HEK293 (cell line): ENCODE results near the gene UQCC3.

Experiments used
- GLIS1 ChIP-seq: fragments of 450-650 bp; formaldehyde crosslinking; IDR thresholded peaks from 2 replicates; pipeline ENCODE4 v1.5.1; 2016; ENCODE audit warnings: missing biosample characterization, missing genetic modification characterization
- REPIN1 ChIP-seq: fragments of 450-650 bp; formaldehyde crosslinking; IDR thresholded peaks from 2 replicates; pipeline ENCODE4 v1.5.1; 2017; ENCODE audit warnings: missing biosample characterization, missing genetic modification characterization, low read depth
- SP3 ChIP-seq: fragments of 450-650 bp; formaldehyde crosslinking; IDR thresholded peaks from 2 replicates; pipeline ENCODE4 v1.5.1; 2016; ENCODE audit warnings: missing biosample characterization, missing genetic modification characterization
- TRIM28 ChIP-seq: IDR thresholded peaks from 2 replicates; pipeline ENCODE4 v1.6.1; 2011; ENCODE audit warnings: low read length, control low read depth, borderline replicate concordance
- WT1 ChIP-seq: fragments of 450-650 bp; formaldehyde crosslinking; IDR thresholded peaks from 2 replicates; pipeline ENCODE4 v1.5.1; 2016; ENCODE audit warnings: missing biosample characterization, missing genetic modification characterization
- YY1 ChIP-seq: fragments of 450-650 bp; formaldehyde crosslinking; IDR thresholded peaks from 2 replicates; pipeline ENCODE4 v1.5.1; 2018; ENCODE audit warnings: missing biosample characterization, missing genetic modification characterization
- ZBTB10 ChIP-seq: fragments of 450-650 bp; formaldehyde crosslinking; IDR thresholded peaks from 2 replicates; pipeline ENCODE4 v1.5.1; 2016; ENCODE audit warnings: missing biosample characterization, missing genetic modification characterization
- ZBTB8A ChIP-seq: fragments of 450-650 bp; formaldehyde crosslinking; IDR thresholded peaks from 2 replicates; pipeline ENCODE4 v1.5.1; 2016; ENCODE audit warnings: missing biosample characterization, missing genetic modification characterization
- ZEB2 ChIP-seq: fragments of 450-650 bp; formaldehyde crosslinking; IDR thresholded peaks from 2 replicates; pipeline ENCODE4 v1.5.1; 2016; ENCODE audit warnings: missing biosample characterization, missing genetic modification characterization
- ZFHX2 ChIP-seq: fragments of 450-650 bp; formaldehyde crosslinking; conservative IDR thresholded peaks from 2 replicates; pipeline ENCODE4 v1.5.1; 2016; ENCODE audit warnings: missing biosample characterization, missing genetic modification characterization
- ZFP69B ChIP-seq: fragments of 450-650 bp; formaldehyde crosslinking; IDR thresholded peaks from 2 replicates; pipeline ENCODE4 v1.5.1; 2016; ENCODE audit warnings: missing biosample characterization, missing genetic modification characterization
- ZNF146 ChIP-seq: fragments of 450-650 bp; formaldehyde crosslinking; IDR thresholded peaks from 2 replicates; pipeline ENCODE4 v1.5.1; 2016; ENCODE audit warnings: missing biosample characterization, missing genetic modification characterization
- ZNF16 ChIP-seq: fragments of 450-650 bp; formaldehyde crosslinking; IDR thresholded peaks from 2 replicates; pipeline ENCODE4 v1.5.1; 2016; ENCODE audit warnings: low read depth, missing biosample characterization, missing genetic modification characterization
- ZNF19 ChIP-seq: fragments of 450-650 bp; formaldehyde crosslinking; IDR thresholded peaks from 2 replicates; pipeline ENCODE4; 2016; ENCODE audit warnings: missing biosample characterization, missing genetic modification characterization, low read depth
- ZNF23 ChIP-seq: fragments of 450-650 bp; formaldehyde crosslinking; IDR thresholded peaks from 2 replicates; pipeline ENCODE4 v1.5.1; 2016; ENCODE audit warnings: missing biosample characterization, missing genetic modification characterization, borderline replicate concordance
- ZNF239 ChIP-seq: fragments of 450-650 bp; formaldehyde crosslinking; IDR thresholded peaks from 2 replicates; pipeline ENCODE4 v1.5.1; 2016; ENCODE audit warnings: missing biosample characterization, missing genetic modification characterization
- ZNF248 ChIP-seq: fragments of 450-650 bp; formaldehyde crosslinking; IDR thresholded peaks from 2 replicates; pipeline ENCODE4 v1.5.1; 2017; ENCODE audit warnings: missing biosample characterization, missing genetic modification characterization
- ZNF26 ChIP-seq: fragments of 450-650 bp; formaldehyde crosslinking; IDR thresholded peaks from 2 replicates; pipeline ENCODE4 v1.5.1; 2016; ENCODE audit warnings: missing biosample characterization, missing genetic modification characterization
- ZNF311 ChIP-seq: fragments of 450-650 bp; formaldehyde crosslinking; IDR thresholded peaks from 2 replicates; pipeline ENCODE4 v1.5.1; 2017; ENCODE audit warnings: missing biosample characterization, missing genetic modification characterization, borderline replicate concordance
- ZNF366 ChIP-seq: fragments of 450-650 bp; formaldehyde crosslinking; conservative IDR thresholded peaks from 2 replicates; pipeline ENCODE4 v1.5.1; 2016; ENCODE audit warnings: missing biosample characterization, missing genetic modification characterization
- ZNF398 ChIP-seq: fragments of 450-650 bp; formaldehyde crosslinking; IDR thresholded peaks from 2 replicates; pipeline ENCODE4 v1.5.1; 2017; ENCODE audit warnings: missing biosample characterization, missing genetic modification characterization
- ZNF423 ChIP-seq: fragments of 450-650 bp; formaldehyde crosslinking; IDR thresholded peaks from 2 replicates; pipeline ENCODE4 v1.5.1; 2016; ENCODE audit warnings: missing biosample characterization, missing genetic modification characterization
- ZNF510 ChIP-seq: fragments of 450-650 bp; formaldehyde crosslinking; IDR thresholded peaks from 2 replicates; pipeline ENCODE4 v1.5.1; 2018; ENCODE audit warnings: mild to moderate bottlenecking, missing genetic modification characterization, missing biosample characterization; ENCODE audit not compliant: insufficient replicate concordance
- ZNF521 ChIP-seq: fragments of 450-650 bp; formaldehyde crosslinking; IDR thresholded peaks from 2 replicates; pipeline ENCODE4 v1.5.1; 2017; ENCODE audit warnings: missing biosample characterization, mild to moderate bottlenecking, missing genetic modification characterization
- ZNF571 ChIP-seq: fragments of 450-650 bp; formaldehyde crosslinking; IDR thresholded peaks from 2 replicates; pipeline ENCODE4 v1.5.0; 2017; ENCODE audit warnings: missing biosample characterization, missing genetic modification characterization
- ZNF626 ChIP-seq: fragments of 450-650 bp; sonication (Bioruptor Pico); formaldehyde crosslinking; IDR thresholded peaks from 2 replicates; pipeline ENCODE4 v1.5.1; 2018; ENCODE audit warnings: missing biosample characterization, missing genetic modification characterization, inconsistent platforms
- ZNF692 ChIP-seq: fragments of 450-650 bp; formaldehyde crosslinking; IDR thresholded peaks from 2 replicates; pipeline ENCODE4 v1.5.1; 2016; ENCODE audit warnings: missing biosample characterization, missing genetic modification characterization
- ZNF701 ChIP-seq: fragments of 450-650 bp; formaldehyde crosslinking; IDR thresholded peaks from 2 replicates; pipeline ENCODE4 v1.5.1; 2016; ENCODE audit warnings: missing biosample characterization, missing genetic modification characterization
- ZNF76 ChIP-seq: fragments of 450-650 bp; formaldehyde crosslinking; IDR thresholded peaks from 2 replicates; pipeline ENCODE4; 2016; ENCODE audit warnings: low read depth, missing biosample characterization, missing genetic modification characterization, borderline replicate concordance
- ZNF830 ChIP-seq: fragments of 450-650 bp; IDR thresholded peaks from 2 replicates; pipeline ENCODE4 v1.5.0; 2018; ENCODE audit warnings: missing biosample characterization, missing genetic modification characterization, low read depth, mild to moderate bottlenecking, moderate library complexity
- ZNF837 ChIP-seq: fragments of 450-650 bp; formaldehyde crosslinking; IDR thresholded peaks from 2 replicates; pipeline ENCODE4 v1.5.1; 2016; ENCODE audit warnings: missing biosample characterization, missing genetic modification characterization
- ZSCAN16 ChIP-seq: fragments of 450-650 bp; formaldehyde crosslinking; IDR thresholded peaks from 2 replicates; pipeline ENCODE4 v1.5.1; 2016; ENCODE audit warnings: missing biosample characterization, missing genetic modification characterization
- ZSCAN4 ChIP-seq: fragments of 450-650 bp; formaldehyde crosslinking; IDR thresholded peaks from 2 replicates; pipeline ENCODE4 v1.5.1; 2017; ENCODE audit warnings: missing biosample characterization, missing genetic modification characterization

The UQCC3 gene

GRCh38 chr11:62689421-62690183 lies 18.1 kb downstream of the UQCC3 start, which contains the start of gene LRRN4CL (continued):
- TF ChIP-seq ZNF398 (tag by site-specific recombination) (peak; percentile 65), ZNF701 (no peak), YY1 (tag by site-specific recombination) (no peak), ZNF571 (no peak), ZBTB8A (tag by site-specific recombination) (no peak), REPIN1 (tag by site-specific recombination) (no peak), ZNF830 (tag by site-specific recombination) (no peak), ZNF16 (tag by site-specific recombination) (no peak), ZNF26 (tag by site-specific recombination) (no peak), TRIM28 (no peak), ZFP69B (tag by site-specific recombination) (0 out of 2 replicates have a peak, but pooled peaks have one; percentile 15), ZSCAN4 (tag by site-specific recombination) (no peak), ZNF626 (no peak), ZNF311 (no peak), GLIS1 (tag by site-specific recombination) (peak; percentile 28; the same call in 1 of the 2 replicates), ZNF23 (tag by site-specific recombination) (no peak), ZNF510 (tag by site-specific recombination) (no peak), ZNF692 (tag by site-specific recombination) (no peak), ZNF837 (tag by site-specific recombination) (no peak), ZEB2 (tag by site-specific recombination) (0 out of 2 replicates have a peak, but pooled peaks have one; percentile 44), ZFHX2 (tag by site-specific recombination) (0 out of 2 replicates have a peak, but pooled peaks have one; percentile 11), ZNF239 (no peak), ZSCAN16 (tag by site-specific recombination) (no peak), ZNF521 (tag by site-specific recombination) (no peak), ZNF366 (peak; percentile 35; the same call in 1 of the 2 replicates), ZNF248 (tag by site-specific recombination) (no peak), ZBTB10 (tag by site-specific recombination) (no peak), ZNF146 (tag by site-specific recombination) (no peak), WT1 (0 out of 2 replicates have a peak, but pooled peaks have one; percentile 72), SP3 (tag by site-specific recombination) (no peak), ZNF76 (tag by site-specific recombination) (no peak), ZNF19 (tag by site-specific recombination) (no peak), ZNF423 (tag by site-specific recombination) (no peak)
